HFFc6 (cell line): ENCODE results near the gene CFAP221. TPM values are rescaled to one million over a fixed set of nuclear protein-coding genes. Genes with fewer than 3 reads are reported as not detected.

Source experiments
- DNase-seq: peaks from one replicate; pipeline ENCODE4 v3.0.0-alpha.2; 2018
- H3K27ac Mint-ChIP-seq: 2 replicates; pipeline ENCODE4 v1.8.0; 2020; ENCODE audit warnings: mild to moderate bottlenecking, mixed read lengths
- H3K27me3 Mint-ChIP-seq: 2 replicates; pipeline ENCODE4 v1.8.0; 2021; ENCODE audit warnings: mild to moderate bottlenecking, moderate library complexity, mixed read lengths; ENCODE audit not compliant: insufficient read depth
- H3K36me3 Mint-ChIP-seq: 2 replicates; pipeline ENCODE4 v1.8.0; 2021; ENCODE audit warnings: low read depth, mixed read lengths
- H3K4me1 Mint-ChIP-seq: 2 replicates; pipeline ENCODE4 v1.8.0; 2020; ENCODE audit warnings: low read depth, mixed read lengths
- H3K4me3 Mint-ChIP-seq: 2 replicates; pipeline ENCODE4 v1.8.0; 2020; ENCODE audit warnings: mild to moderate bottlenecking, moderate library complexity, mixed read lengths
- H3K9me3 Mint-ChIP-seq: 2 replicates; pipeline ENCODE4 v1.8.0; 2020; ENCODE audit warnings: mild to moderate bottlenecking, mixed read lengths
- CTCF ChIP-seq: fragments of 200-600 bp; sonication (generic); IDR thresholded peaks from 2 replicates; pipeline ENCODE4 v1.5.0; 2021; ENCODE audit warnings: antibody characterized with exemption, mild to moderate bottlenecking
- total RNA-seq, 6 experiments: library from RNA; stranded (reverse); fragmentation: NEBNext Ultra II Directional; extraction: Animal tissue kit (Norgen Biotek cat#: 25700); gene quantifications; 2 replicates in 1 of 6; 3 replicates in 5 of 6; pipeline ENCODE4 v1.2.3, GENCODE V29; 2021

The CFAP221 gene
- total RNA-seq, 6 experiments from 2014 or later = not detected

GRCh38 chr2:119545754-119546446 lies 1.7 kb downstream of the CFAP221 start:
- Mint-ChIP-seq H3K9me3 (no peaks in the 10 kb centered on the region), H3K27ac (no peak overlapping the region), H3K4me1 (no peaks in the 10 kb centered on the region; the same call in 1 of the 2 replicates), H3K27me3 (peaks cover 6% of the 10 kb centered on the region), H3K36me3 (no peaks in the 10 kb centered on the region), H3K4me3 (no peak overlapping the region)
- DNase-seq = no peak
- TF ChIP-seq CTCF = no peak

GRCh38 chr2:119546447-119546767 lies 2.2 kb downstream of the CFAP221 start:
- Mint-ChIP-seq H3K4me1 (no peaks in the 10 kb centered on the region; the same call in 1 of the 2 replicates), H3K36me3 (no peaks in the 10 kb centered on the region), H3K9me3 (no peaks in the 10 kb centered on the region), H3K4me3 (no peak overlapping the region), H3K27me3 (peaks cover 6% of the 10 kb centered on the region), H3K27ac (no peak overlapping the region)
- TF ChIP-seq CTCF = no peak
- DNase-seq = no peak

- TF ChIP-seq CTCF = no peak
- H3K4me1 Mint-ChIP-seq = no peaks in the 10 kb centered on the region; the same call in 1 of the 2 replicates
- H3K27ac Mint-ChIP-seq = no peak overlapping the region
- H3K36me3 Mint-ChIP-seq = no peaks in the 10 kb centered on the region
- H3K4me3 Mint-ChIP-seq = no peak overlapping the region
- DNase-seq = no peak
- H3K9me3 Mint-ChIP-seq = no peaks in the 10 kb centered on the region
- H3K27me3 Mint-ChIP-seq = peaks cover 6% of the 10 kb centered on the region
These were observed 4.4 kb downstream of the CFAP221 start for GRCh38 chr2:119548516-119549120.

GRCh38 chr2:119549241-119549640 lies 5.0 kb downstream of the CFAP221 start:
- Mint-ChIP-seq H3K27ac (no peak overlapping the region), H3K4me1 (no peaks in the 10 kb centered on the region), H3K9me3 (no peaks in the 10 kb centered on the region), H3K4me3 (no peak overlapping the region), H3K27me3 (peaks cover 6% of the 10 kb centered on the region), H3K36me3 (no peaks in the 10 kb centered on the region)
- TF ChIP-seq CTCF = no peak
- no peak for DNase-seq

GRCh38 chr2:119550346-119550745 lies 6.1 kb downstream of the CFAP221 start:
- no peak for DNase-seq
- Mint-ChIP-seq H3K9me3 (no peaks in the 10 kb centered on the region), H3K27me3 (peaks cover 7% of the 10 kb centered on the region), H3K4me1 (no peaks in the 10 kb centered on the region), H3K27ac (no peak overlapping the region), H3K36me3 (no peaks in the 10 kb centered on the region), H3K4me3 (no peak overlapping the region)
- TF ChIP-seq CTCF = no peak
